ENCODE results near the gene ZDHHC19. TPM values are rescaled to one million over a fixed set of nuclear protein-coding genes. Genes with fewer than 3 reads are reported as not detected.
A peak's percentile ranks its signal among the peaks of the same experiment; 100 is the strongest.

ZDHHC19 gene
- total RNA-seq, 2 experiments from 2014 or later = not detected

DNA sequence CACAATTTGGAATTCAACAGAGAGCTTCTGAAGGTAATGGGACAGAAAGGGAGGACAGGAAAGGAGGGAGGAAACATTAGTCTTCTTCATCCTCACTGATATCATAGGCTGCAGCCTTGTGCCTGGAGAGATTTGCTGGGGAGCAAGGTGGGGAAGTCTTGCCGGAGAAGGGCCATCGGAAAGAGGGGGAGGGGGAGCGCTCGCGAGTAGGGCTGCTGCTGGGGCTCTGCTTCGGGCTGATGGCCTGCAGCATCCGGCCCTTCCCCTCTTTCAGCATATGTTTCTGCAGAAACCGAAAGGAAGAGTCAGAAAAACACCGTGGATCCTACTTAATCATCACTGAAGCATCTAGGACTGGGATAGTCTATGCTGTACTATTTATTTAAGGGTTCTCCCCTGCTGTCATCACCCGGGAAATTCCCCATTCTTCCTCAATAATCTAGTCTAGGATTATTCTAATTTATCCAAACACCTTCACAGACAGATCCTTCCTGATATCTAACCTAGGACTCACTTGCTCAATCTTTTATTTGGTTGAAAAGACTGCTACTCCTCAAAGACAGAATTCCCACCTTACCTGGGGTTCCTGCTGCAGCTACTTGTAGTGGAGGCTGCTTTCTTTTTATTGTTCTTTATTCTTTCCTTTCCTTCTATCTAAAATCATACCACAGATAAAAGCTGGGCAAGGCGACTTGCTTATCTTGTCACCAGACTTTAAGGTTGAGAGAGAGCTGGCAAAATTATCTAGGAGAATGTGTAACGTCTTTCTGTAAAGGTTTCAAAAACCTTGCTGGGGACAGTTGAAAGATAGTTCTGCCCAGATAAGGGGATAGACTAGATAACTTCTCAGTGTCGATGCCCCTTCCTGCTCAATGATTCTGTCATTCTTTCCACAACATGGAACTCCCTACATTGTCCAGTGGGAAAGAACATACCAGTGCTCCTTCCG lies 27.7 kb upstream of the ZDHHC19 start:
- peaks cover 5% of the 10 kb centered on the region for H3K4me1 Mint-ChIP-seq (ENCODE audit: low read depth)
- intact Hi-C loops (cut with micrococcal nuclease) = no loop called here
- ATAC-seq (no peak), DNase-seq (no peak)
- no peaks in the 10 kb centered on the region for H3K27me3 Mint-ChIP-seq
- TF ChIP-seq, protein P1, sequence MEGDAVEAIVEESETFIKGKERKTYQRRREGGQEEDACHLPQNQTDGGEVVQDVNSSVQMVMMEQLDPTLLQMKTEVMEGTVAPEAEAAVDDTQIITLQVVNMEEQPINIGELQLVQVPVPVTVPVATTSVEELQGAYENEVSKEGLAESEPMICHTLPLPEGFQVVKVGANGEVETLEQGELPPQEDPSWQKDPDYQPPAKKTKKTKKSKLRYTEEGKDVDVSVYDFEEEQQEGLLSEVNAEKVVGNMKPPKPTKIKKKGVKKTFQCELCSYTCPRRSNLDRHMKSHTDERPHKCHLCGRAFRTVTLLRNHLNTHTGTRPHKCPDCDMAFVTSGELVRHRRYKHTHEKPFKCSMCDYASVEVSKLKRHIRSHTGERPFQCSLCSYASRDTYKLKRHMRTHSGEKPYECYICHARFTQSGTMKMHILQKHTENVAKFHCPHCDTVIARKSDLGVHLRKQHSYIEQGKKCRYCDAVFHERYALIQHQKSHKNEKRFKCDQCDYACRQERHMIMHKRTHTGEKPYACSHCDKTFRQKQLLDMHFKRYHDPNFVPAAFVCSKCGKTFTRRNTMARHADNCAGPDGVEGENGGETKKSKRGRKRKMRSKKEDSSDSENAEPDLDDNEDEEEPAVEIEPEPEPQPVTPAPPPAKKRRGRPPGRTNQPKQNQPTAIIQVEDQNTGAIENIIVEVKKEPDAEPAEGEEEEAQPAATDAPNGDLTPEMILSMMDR (IDR thresholded peaks at IDR 0.05) = no peak
- H3K36me3 Mint-ChIP-seq (ENCODE audit: low read depth) = peaks cover 24% of the 10 kb centered on the region
- POLR2A ChIA-PET = no interaction called here
- H3K27ac Mint-ChIP-seq = peak overlapping the region; percentile 37
- CTCF ChIA-PET = no interaction called here
- no peaks in the 10 kb centered on the region for H3K9me3 Mint-ChIP-seq
- H3K4me3 Mint-ChIP-seq = no peak overlapping the region

DNA sequence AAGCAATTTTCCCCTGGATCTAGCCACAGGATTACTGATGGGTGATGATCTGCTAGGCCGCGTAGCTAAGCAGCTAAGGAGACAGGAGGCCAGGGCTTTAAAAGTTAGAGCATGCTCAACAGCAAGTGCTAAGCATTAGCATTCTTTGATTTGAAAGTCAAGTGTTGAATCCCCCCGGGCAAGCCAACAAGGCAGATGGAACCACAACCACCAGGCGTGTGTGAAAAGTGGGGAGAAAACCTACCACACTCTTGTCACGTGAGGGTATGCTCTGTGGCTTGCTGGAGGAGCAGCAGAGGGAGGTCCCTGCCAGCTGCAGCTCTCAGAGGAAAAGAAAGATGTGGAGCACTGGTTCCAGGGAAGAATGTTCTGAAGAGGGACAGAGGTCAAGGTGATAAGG lies 26.0 kb upstream of the ZDHHC19 start:
- TF ChIP-seq, protein P1 (IDR thresholded peaks at IDR 0.05) = no peak
- peak; percentile 12 for DNase-seq
- POLR2A ChIA-PET = no interaction called here
- no peaks in the 10 kb centered on the region for H3K27me3 Mint-ChIP-seq
- H3K27ac Mint-ChIP-seq = no peak overlapping the region
- CTCF ChIA-PET = interaction anchor here (0.8 kb wide), 1 partner anchor 282 kb away, joined by 3 read pairs; no protein-coding TSS in a partner anchor
- intact Hi-C loops (cut with micrococcal nuclease) = no loop called here
- H3K9me3 Mint-ChIP-seq = no peaks in the 10 kb centered on the region
- H3K36me3 Mint-ChIP-seq (ENCODE audit: low read depth) = peaks cover 17% of the 10 kb centered on the region
- H3K4me3 Mint-ChIP-seq = no peak overlapping the region
- ATAC-seq = no peak
- H3K4me1 Mint-ChIP-seq (ENCODE audit: low read depth) = peaks cover 16% of the 10 kb centered on the region

DNA sequence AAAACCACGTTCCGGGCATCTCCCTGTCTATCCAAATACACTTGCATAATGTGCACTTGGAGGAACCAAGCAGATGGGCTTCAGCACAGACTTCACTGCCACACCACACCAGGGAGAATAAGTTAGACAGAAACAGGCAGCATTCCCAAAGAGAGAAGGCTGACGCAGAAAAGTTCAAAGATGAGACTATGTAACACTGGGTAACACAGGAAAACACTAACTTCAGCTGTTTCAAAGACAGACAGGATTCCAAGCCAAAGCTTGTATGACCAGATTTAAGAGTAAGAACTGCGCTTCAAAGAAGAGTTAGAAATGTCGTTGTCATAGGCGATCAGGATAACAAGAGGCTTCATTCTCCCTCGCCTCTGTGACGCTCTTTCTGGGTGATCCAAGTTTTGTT lies 25.0 kb upstream of the ZDHHC19 start:
- Mint-ChIP-seq H3K36me3 (ENCODE audit: low read depth) (peaks cover 10% of the 10 kb centered on the region), H3K9me3 (no peaks in the 10 kb centered on the region), H3K27me3 (no peaks in the 10 kb centered on the region), H3K27ac (no peak overlapping the region), H3K4me1 (ENCODE audit: low read depth) (peaks cover 16% of the 10 kb centered on the region), H3K4me3 (no peak overlapping the region)
- ChIA-PET POLR2A (interaction anchor here (1.2 kb wide), 1 partner anchor 10 kb away, joined by 5 read pairs; no protein-coding TSS in a partner anchor), CTCF (interaction anchor here (1.4 kb wide), 1 partner anchor 163 kb away, joined by 3 read pairs; no protein-coding TSS in a partner anchor)
- TF ChIP-seq, protein P1 (IDR thresholded peaks at IDR 0.05) = no peak
- DNase-seq (no peak), ATAC-seq (no peak)
- intact Hi-C loops (cut with micrococcal nuclease) = no loop called here

- Mint-ChIP-seq H3K4me3 (no peak overlapping the region), H3K4me1 (ENCODE audit: low read depth) (peaks cover 16% of the 10 kb centered on the region), H3K9me3 (no peaks in the 10 kb centered on the region), H3K36me3 (ENCODE audit: low read depth) (peaks cover 10% of the 10 kb centered on the region), H3K27me3 (no peaks in the 10 kb centered on the region), H3K27ac (no peak overlapping the region)
- intact Hi-C loops (cut with micrococcal nuclease) = no loop called here
- DNase-seq (no peak), ATAC-seq (no peak)
- ChIA-PET CTCF (interaction anchor here (1.4 kb wide), 1 partner anchor 162 kb away, joined by 3 read pairs; no protein-coding TSS in a partner anchor), POLR2A (interaction anchor here (0.9 to 1.2 kb wide), 2 partner anchors 9 to 12 kb away, joined by 4 to 5 read pairs; no protein-coding TSS in a partner anchor)
- TF ChIP-seq, protein P1 (IDR thresholded peaks at IDR 0.05) = no peak
Observed at GRCh38 chr3:196235452-196236122, 24.4 kb upstream of the ZDHHC19 start.

All from activated CD8-positive, alpha-beta T cell treated with anti-CD3 and anti-CD28 coated beads for 36 hours (primary cell).